GM12801 (cell line): Measurements from ENCODE around the gene KCNA1.

ENCODE experiments used
- TF ChIP-seq, protein P1 (sequence below): IDR thresholded peaks from one replicate; pipeline ENCODE4 v1.5.1; 2011; ENCODE audit warnings: control low read depth; ENCODE audit not compliant: insufficient read length; ENCODE audit errors: extremely low read depth

KCNA1 gene

GRCh38 chr12:4956054-4956453, 46.3 kb downstream of the KCNA1 start:
- TF ChIP-seq, protein P1, sequence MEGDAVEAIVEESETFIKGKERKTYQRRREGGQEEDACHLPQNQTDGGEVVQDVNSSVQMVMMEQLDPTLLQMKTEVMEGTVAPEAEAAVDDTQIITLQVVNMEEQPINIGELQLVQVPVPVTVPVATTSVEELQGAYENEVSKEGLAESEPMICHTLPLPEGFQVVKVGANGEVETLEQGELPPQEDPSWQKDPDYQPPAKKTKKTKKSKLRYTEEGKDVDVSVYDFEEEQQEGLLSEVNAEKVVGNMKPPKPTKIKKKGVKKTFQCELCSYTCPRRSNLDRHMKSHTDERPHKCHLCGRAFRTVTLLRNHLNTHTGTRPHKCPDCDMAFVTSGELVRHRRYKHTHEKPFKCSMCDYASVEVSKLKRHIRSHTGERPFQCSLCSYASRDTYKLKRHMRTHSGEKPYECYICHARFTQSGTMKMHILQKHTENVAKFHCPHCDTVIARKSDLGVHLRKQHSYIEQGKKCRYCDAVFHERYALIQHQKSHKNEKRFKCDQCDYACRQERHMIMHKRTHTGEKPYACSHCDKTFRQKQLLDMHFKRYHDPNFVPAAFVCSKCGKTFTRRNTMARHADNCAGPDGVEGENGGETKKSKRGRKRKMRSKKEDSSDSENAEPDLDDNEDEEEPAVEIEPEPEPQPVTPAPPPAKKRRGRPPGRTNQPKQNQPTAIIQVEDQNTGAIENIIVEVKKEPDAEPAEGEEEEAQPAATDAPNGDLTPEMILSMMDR: no peak

- TF ChIP-seq, protein P1: no peak
Measured at GRCh38 chr12:4956968-4957367, 47.3 kb downstream of the KCNA1 start.

DNA sequence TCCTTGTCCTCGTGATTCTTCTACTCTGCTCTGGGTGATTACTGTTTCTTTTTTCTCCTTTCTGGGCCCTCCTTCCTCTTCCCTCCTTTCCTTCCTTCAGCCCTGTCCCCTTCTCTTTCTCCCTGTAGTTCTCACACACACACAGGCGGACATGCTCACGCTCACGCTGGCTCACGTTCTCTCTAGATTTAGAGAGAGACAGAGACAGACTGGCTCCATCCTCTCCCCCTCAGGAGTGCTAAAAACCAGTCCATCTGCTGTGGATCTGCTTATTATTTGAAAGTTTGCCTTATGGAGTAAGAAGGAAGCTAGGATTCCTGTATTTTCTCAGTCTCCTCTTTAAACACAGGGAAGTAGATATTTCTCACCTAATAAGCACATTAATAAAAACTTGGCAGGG, 48.1 kb downstream of the KCNA1 start:
- TF ChIP-seq, protein P1: no peak

DNA sequence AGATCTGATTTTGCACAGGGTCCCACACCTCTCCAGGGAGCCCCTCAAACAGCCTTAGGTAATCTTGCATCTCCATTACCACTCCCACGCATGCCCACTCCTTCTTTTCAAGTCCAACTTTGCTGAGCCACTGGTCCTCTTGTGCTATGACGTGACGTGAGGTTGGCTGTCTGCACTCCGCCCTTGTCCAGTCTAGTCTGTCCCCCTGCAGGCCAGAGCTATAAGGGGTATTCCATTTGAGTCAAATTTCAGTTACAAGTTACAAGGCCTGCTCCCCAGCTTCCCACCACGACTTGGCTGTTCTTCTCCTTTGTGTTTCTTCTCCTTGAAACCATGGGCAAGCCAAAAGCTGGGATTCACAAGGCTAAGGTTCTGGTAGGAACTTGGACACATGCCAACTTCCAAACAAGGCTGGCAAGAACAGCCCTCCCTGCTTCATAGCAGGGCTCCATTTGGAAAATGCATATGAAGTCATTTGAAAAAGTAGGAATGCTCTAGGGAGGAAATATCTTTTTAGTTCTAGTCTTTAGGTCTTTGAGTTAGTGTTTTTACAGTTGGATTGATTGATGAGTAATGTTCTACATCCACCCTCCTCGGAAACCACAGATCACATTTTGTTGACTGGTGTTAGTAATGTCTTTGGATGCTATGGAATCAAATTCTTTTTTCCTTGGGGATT, 49.1 kb downstream of the KCNA1 start:
- TF ChIP-seq, protein P1: no peak

- TF ChIP-seq, protein P1: no peak
Measured at GRCh38 chr12:4959381-4959780, 49.7 kb downstream of the KCNA1 start.

- TF ChIP-seq, protein P1: no peak
Measured at GRCh38 chr12:4960030-4960429, 50.3 kb downstream of the KCNA1 start.

DNA sequence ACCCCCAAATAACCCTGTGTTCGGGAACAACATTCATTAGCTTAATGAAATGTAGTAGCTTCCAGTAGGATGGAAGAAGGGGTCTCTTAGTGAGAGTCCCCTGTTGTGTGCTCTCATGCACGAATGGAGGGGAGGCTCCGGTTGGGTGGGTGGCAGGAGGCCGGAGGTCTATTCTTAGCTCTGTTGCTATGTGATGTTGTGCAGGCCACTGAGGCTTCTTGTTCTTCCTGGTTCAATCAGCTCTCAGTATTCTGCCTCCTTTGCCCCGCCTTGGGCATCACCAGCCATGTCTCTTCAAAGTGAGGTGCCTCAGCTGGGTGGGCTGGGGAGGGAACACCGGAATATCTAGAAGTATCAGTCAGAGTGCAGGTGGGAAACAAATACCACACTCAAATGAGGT, 50.8 kb downstream of the KCNA1 start:
- TF ChIP-seq, protein P1: no peak
